ENCODE data around the gene KCNAB2.
"Not testable (repeated sequence)": the region's sequence is repeated elsewhere in the genome, so short reads cannot be mapped to it uniquely, and the experiment has no call there.

Gene KCNAB2

DNA sequence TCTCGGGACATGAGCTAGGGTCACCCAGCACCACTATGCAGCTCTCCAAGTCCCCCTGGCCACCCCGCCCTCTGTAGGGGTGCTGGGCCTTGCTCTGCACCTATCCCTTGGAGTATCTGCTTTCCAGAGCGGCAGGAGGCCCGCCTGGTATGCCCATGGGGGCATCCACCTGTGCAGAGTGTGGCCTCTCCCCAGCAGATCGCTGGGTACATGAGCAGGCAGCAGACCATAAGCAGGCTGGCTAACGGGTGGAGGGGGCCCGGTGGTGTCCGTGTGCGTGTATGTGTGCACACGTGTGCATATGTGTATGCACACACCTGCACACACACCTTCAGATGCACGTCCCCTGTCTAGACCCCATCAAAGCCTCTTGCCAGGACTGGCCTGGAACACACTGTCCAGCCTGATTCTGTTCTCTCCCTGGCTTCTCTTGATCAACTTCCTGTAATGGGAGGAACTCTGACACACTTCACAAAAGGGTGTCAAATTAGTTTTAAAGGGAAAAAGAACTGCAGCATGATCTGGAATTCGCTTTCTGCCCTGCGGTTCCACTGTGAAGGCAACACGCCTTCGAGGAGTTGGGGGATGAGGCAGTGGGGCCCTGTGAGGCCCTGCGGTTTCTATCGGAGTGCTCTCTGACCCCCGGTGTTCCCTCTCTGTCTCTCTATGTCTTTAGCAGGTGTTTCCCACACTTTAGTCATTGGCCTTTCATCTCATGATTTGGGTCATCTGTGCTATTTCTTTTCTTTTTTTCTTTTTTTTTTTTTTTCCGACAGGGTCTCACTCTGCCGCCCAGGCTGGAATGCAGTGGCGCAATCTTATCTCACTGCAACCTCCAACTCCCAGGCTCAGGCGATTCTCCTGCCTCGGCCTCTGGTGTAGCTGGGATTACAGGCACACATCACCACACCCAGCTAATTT, 36.3 kb upstream of the KCNAB2 start:
- no peak for DNase-seq (ENCODE audit: extremely low read depth in 1 of 2, low read depth in 1 of 2)

DNA sequence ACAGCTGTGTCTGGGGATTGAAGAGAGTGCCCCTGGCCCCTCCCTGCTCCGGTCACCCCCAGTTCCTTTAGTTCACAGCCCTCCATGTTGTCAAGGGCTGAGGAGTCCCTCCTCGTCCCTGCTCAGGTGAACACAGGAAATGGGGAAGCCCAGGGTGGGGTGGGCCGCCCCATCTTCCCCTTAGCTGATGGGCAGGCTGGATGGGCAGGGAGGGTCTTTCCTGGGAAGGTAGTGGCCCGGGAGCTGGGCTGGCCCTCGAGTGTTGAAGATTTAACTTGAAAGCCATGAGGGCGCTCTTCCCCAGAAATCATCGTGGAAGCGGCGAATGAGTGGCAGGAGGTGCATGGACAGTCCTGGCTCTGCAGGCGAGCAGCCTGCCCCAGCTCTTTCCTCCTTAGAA, 35.1 kb upstream of the KCNAB2 start:
- no peak for DNase-seq (ENCODE audit: extremely low read depth in 1 of 2, low read depth in 1 of 2)

DNA sequence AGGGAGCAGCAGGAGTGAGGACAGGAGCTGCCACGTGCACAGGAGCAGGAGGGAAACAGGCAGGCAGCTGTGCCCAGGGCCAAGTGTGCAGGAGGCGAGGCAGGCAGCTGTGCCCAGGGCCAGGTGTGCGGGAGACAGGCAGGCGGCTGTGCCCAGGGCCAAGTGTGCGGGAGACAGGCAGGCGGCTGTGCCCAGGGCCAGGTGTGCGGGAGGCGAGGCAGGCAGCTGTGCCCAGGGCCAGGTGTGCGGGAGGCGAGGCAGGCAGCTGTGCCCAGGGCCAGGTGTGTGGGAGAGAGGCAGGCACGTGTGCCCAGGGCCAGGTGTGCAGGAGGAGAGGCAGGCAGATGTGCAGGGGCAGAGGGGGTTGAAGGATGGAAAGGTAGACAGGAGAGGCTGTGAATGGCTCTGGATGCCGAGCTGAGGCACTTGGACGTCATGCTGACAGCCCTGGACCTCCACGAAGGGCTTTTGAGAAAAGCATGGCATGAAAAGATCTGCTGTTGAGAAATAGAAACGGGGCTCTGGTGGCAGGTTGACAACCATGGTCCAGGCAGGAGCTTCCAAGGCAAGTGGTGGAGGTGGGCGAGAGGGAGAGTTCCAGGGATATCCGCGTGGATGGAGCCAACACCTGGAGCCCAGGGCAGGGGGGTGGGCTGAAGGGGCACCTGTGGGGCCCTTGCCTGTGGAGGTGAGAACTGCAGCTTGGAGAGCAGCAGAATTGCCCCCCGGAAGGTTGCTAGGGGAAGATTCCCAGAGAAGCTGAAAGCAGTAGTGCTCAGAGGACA, 34.3 kb upstream of the KCNAB2 start:
- DNase-seq (ENCODE audit: extremely low read depth in 1 of 2, low read depth in 1 of 2) = no peak

DNA sequence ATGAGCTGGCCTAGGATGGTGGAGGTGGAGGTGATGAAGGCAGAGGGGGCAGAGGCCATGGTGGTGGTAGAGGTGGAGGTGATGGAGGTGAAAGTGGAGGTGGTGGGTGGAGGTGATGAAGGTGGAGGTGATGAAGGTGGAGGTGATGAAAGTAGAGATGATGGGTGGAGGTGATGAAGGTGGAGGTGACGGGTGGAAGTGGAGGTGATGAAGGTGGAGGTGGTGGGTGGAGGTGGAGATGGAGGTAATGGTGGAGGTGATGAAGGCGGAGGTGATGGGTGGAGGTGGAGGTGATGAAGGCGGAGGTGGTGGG, 33.8 kb upstream of the KCNAB2 start:
- no peak for DNase-seq (ENCODE audit: extremely low read depth in 1 of 2, low read depth in 1 of 2)

DNA sequence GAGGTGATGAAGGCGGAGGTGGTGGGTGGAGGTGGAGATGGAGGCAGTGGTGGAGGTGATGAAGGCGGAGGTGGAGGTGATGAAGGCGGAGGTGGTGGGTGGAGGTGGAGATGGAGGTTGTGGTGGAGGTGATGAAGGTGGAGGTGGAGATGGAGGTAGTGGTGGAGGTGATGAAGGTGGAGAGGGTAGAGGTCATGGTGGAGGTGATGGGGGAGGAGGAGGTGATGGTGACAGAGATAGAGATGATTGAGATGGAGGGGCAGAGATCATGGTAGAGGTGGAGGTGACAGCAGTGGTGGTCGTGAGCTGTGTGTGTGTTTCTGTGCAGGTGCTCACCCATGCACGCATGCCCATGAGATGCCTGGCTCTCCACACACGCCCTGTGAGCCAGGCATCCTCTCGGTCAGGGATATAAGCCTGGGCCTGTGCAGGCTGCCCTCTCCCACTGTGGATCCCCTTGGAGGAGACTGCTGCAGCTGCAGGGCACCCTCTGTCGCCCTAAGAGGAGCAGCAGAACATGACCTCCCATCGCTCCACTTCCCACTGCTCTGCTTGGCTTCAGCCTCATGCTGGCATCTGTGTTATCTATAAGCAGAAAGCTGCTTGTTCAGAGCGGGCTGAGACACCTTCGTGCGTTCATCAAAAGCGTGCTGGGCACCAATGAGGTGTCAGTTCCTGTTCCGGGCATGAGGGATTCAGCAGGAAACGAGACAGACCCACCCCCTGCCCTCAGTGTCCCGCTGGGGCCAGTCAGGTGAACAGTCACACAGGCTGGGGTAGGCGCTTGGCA, 33.0 kb upstream of the KCNAB2 start:
- no peak for DNase-seq (ENCODE audit: extremely low read depth in 1 of 2, low read depth in 1 of 2)

DNA sequence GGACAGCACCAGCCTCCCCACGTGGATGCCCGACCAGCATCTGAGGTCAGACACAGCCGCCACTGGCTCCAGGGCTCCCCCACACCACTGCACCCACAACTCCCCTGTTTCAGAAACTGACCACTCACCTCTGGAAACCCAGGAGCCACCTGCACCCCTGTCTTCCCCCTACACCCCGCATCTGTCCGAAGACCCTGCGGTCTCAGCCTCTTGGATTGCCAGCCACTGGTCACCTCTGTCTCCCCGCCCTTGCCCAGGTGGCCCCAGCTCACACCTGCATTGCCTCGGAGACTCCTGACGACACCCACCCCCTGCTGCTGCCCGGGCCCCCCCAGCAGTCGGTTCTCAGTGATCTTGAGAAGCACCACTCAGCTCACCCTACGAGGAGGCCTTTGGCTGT, 32.2 kb upstream of the KCNAB2 start:
- no peak for DNase-seq (ENCODE audit: extremely low read depth in 1 of 2, low read depth in 1 of 2)

DNA sequence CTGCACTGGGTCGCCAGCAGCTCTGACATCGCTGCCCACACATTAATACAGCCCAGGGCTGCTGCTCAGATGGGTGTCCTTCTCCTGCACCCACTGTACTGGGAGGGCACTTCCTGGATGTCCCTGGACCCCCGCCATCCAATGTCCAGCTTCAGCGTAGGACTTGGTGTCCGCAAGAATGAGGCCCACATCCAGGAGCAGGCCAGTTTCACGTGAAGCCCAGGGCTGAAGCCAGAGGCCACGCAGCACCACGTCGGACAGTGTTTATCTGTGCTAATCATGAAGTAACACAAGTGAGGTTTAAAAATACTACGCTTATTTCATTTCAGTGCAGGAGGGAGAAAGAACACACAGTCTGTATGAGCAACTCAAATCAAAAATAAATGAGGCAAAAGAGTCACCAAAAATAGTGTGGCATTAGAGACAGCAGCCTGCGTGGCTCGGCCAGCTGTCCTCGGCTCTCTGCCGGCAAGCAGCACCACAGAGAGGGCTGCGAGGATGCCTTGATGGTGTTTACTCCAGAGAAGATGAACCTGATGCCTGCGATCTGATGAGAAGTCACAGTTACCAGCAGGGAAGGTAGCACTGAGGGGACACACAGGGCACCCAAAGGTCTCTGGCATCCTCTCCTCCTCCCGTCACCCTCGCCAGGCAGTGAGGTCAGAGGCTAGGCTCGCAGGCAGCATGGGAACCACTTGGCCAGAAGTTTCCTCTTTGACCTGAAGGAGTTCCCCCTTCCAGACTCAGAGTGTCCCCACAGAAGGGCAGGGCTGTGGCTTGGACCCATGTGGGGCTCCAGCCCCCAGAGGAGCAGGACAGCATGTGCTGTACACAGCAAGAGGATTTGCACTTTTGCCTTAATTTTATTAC, 31.3 kb upstream of the KCNAB2 start:
- DNase-seq (ENCODE audit: extremely low read depth in 1 of 2, low read depth in 1 of 2) = no peak

DNA sequence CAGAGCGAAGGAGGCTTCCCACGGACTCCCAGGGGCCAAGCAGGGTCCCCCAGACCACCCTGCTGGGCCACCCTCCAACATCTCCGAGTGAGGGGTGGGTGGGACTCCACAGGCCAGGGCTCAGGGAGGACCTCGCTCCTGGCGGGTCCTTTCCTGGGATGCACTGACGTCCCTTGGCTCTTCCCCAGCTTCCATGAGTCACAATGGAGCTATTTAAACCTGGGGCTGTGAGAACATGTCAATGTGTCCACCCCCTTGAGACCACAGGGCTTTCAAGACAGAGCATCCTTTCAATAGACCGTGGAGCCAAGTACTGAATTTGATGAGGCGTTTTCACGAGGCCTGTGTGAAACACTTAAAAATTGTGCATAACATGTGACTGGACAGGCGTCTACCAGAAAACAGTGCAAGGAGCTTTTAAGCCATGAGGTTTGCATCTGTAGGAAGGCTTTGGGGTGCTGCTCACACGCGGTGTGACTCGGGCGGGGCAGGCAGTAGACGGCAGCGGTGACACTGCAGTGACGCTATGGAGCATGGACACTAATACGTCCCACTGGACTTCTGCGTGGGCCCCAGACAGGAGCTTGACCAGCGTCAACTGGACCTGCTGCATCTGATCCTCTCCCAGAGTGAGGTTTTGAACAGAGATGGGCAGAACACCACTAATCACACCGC, 29.4 kb upstream of the KCNAB2 start:
- DNase-seq (ENCODE audit: extremely low read depth in 1 of 2, low read depth in 1 of 2) = no peak

DNA sequence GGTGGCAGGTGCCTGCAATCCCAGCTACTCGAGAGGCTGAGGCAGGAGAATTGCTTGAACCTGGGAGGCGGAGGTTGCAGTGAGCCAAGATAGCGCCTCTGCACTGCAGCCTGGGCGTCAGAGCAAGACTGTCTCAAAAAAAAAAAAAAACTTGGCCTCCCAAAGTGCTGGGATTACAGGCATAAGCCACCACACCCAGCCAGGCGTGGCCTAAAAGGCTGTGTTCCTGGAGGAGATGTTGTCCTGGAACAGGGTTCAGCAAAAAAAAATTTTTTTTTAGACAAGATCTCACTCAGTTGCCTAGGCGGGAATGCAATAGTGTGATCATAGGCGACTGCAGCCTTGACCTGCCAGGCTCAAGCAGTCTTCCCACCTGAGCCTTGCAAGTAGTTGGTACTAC, 28.0 kb upstream of the KCNAB2 start:
- DNase-seq (ENCODE audit: extremely low read depth in 1 of 2, low read depth in 1 of 2) = not testable (repeated sequence)

DNA sequence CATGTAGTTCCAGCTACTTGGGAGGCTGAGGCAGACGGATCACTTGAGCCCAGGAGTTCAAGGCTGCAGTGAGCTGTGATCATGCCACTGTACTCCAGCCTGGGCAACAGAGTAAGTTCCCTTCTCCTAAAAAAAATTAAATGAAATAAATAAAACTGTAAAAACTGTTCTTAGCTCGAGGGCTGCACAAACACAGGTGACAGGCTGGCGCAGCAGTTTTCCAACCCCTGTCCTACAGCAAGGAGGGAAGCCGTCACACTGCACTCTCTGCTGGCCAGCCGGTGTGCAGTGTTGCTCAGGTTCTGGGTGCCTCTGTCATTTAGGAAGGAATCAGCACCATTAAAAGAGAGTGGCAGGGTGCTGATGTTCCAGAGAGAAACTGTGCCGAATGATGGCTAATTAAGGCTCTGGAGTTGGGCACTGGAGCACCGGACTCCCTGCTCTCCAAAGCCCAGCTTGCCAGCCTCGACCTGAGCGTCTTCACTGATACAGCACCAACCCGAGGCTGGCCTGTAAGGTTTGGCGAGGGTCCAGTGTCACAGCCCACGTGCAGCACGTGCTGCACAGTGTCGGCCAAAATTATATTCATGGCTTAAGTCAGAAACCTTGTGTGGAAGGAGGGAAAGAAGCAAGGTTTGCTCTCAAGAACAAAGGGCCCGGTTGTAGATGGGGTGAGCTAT, 26.4 kb upstream of the KCNAB2 start:
- no peak for DNase-seq (ENCODE audit: extremely low read depth in 1 of 2, low read depth in 1 of 2)

DNA sequence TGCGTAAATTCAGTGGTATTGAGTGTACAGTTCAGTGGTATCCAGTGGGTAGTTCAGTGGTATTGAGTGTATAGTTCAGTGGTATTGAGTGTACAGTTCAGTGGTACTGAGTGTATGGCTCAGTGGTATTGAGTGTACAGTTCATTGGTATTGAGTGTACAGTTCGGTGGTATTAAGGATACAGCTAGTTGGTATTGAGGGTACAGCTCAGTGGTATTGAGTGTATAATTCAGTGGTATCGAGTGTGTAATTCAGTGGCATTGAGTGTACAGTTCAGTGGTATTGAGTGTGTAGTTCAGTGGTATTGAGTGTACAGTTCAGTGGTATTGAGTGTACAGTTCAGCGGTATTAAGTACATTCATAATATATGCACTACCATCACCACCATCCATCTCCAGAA, 23.5 kb upstream of the KCNAB2 start:
- no peak for DNase-seq (ENCODE audit: extremely low read depth in 1 of 2, low read depth in 1 of 2)

DNA sequence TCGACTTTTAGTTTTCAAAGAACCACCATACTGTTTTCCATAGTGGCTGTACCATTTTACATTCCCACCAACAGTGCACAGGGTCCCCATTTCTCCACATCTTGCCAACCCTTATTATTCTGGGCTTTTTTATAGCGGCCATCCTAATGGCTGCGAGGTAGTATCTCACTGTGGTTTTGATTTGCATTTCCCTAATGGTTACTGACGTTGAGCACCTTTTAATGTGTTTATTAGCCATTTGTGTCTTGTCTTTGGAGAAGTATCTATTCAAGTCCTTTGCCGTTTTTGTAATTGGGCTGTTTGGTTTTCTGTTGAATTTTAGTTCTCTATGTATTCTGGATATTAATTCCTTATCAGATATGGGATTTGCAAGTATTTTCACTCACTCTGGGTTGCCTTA, 22.3 kb upstream of the KCNAB2 start:
- DNase-seq (ENCODE audit: extremely low read depth in 1 of 2, low read depth in 1 of 2) = no peak

DNA sequence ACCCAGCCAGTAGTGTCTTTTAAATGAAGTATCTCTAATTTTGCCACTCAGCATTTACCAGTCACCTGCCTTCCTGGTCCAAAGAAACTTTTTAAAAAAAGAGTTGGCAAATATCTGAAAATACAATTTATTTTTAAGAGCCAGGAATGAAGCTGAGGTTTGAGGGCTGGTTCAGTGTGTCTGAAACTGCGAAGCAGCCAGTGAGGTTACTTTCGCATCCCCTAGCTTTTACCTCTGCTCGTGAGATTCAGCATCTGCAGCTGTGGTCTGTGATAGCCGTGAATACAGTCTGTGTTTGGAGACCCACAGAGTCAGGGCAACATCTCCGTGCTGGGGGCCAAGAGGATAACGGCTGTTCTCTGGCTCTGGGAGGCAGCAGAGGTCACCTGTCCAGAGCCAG, 21.3 kb upstream of the KCNAB2 start:
- no peak for DNase-seq (ENCODE audit: extremely low read depth in 1 of 2, low read depth in 1 of 2)

DNA sequence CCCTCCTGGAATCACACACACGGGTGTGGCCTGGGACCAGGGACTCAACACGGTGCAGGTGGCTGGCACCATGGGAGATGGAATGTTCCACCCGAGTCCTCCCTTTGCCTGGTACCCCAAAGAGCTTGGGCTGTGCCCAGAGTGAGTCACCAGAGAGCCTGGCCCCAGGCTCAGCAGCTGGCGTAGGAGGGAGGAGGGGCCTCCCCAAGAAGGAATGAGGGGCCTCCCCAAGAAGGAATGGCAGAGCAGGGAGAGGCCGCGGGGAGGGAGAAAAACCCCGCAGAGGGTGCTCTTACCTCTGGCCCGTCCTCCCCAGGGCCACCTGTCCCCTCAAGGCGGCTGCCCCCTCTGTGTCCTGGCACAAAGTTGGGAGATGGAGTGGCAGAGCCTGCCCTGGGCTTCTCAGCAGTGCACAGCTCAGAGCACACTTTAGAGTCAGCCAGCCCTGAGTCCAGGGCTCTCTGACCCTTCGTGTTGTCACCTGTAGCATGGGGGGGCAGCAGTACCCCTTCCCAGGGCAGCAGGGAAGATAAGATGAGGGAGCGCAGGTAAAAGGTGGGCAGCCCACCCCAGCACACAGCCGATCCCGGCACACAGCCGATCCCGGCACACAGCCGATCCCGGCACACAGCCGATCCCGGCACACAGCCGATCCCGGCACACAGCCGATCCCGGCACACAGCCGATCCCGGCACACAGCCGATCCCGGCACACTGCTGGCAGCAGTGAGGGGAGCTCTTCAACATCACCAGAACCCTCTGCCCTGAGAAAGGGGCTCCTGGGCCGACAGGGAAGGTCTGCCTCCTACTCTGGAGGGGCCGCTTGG, 20.2 kb upstream of the KCNAB2 start:
- no peak for DNase-seq (ENCODE audit: extremely low read depth in 1 of 2, low read depth in 1 of 2)

DNA sequence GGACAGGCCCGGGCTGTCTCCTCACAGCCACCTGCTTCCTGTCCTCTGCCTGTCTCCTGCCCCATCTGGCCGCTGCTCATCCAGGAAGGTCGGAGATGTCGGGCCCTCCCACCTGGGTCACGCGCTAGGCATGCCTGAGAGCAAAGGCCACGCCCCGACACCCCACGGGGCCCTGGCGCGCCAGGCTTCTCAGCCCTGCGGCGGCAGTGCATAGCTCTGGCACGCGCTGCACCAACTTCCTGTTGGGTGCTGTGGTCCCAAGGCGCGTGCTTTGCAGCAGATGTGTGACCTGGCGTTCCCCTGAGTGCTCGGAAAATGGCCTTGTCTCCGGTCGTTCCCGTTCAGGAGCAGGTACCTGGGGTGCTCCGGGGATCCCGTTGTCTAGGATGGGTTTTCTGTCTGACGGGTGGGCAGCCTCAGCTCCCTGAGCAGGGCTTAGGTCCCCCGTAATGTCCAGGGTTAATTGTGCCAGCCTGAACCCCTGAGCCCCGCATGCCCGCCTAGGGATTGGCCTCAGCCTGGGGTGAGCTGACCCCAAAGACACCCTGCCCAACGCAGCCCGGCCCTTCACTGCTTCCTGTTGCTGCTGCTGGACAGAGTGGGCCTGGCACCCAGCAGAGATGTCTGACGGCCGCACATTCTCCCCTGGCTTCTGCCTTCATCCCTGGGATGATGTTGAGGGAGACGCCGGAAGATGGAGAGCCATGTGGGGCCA, 19.4 kb upstream of the KCNAB2 start:
- DNase-seq (ENCODE audit: extremely low read depth in 1 of 2, low read depth in 1 of 2) = peak; percentile 74 to 89

DNA sequence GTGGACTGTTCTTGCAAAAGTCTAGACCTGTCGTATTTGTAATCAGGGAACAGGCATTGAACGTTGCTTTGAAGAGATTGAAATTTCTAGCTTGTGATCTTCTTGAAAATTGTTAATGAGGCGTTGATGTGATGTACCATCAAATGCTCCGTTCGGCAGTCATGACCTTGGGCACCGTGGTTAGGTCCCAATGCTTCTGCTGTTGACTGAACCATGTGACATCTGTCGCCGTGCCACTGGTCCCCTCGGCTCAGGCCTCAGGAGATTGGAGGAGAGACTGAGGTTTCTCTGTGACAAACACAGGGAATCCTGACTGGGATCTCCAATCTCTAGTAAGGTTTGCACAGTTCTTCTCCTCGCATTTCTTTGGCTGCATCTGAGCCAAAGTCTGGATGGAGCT, 18.1 kb upstream of the KCNAB2 start:
- no peak for DNase-seq (ENCODE audit: extremely low read depth in 1 of 2, low read depth in 1 of 2)

DNA sequence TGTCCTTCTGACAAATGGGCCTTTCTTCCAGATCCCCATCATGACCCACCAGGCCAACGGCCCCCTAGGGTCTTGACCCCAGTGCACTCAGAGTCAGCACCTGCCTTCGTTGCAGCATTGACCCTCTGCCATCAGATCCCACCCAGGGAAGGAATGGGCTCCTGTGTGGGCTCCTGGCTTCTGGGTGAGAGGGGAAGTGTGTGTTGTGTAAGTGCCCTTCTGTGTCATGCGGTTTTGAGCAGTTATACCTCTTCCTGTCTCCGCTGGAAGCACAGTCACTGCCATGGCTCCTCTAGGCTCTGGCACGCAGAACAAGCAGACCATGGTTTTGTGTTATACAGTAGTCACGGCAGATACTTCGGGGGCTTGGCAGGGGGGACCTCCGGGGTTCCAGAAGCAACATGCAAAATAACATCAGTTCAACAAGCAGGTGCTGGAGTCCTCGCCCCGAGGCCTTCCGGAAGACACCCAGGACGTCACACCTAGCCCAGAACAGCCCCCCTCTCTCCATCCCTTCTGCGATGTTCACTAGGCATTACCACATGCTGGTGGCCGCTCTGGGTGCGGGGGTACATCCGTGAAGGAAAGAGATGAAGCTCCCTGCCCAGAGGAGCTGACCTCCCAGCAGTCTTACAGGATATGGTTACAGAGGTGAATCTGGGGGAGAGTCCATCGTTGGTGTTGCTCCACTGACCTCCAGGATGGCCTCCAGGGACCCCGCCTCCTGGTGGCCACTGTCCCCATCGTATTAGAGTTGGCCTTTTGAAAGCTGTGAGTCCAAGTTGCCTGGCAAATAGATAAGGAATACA, 17.4 kb upstream of the KCNAB2 start:
- DNase-seq (ENCODE audit: extremely low read depth in 1 of 2, low read depth in 1 of 2) = peak in 1 of 2 donors; percentile 25

All from activated CD8-positive, alpha-beta memory T cell treated with anti-CD3 and anti-CD28 coated beads for 1 hour (primary cell).